Non-pigmented ciliary epithelial cell (primary cell): Measurements from ENCODE around the gene ACAD8.

Experiments
- DNase-seq: peaks from one replicate; pipeline ENCODE4 v3.0.0-alpha.2; 2010; ENCODE audit warnings: low read depth

Gene ACAD8

DNA sequence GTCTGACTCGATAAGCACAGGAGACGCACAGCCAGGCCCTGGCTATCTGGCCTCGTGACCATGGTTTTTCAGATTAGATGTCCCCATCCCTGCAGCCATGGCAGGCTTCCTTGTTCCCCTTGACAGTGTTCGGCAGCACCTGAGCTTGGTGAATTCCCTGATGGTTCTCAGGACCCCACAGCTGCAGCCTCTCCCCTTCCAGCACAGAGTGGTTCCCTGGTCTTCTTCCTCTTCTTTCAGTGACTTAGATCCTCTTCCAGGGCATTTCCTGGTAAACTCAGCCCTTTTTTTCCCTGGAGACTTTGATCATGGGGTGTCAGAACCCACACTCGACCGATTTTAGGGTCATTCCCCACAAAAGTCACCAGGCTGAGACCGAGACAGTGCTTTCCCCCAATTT is 37.3 kb downstream of the ACAD8 start:
- DNase-seq: no peak

DNA sequence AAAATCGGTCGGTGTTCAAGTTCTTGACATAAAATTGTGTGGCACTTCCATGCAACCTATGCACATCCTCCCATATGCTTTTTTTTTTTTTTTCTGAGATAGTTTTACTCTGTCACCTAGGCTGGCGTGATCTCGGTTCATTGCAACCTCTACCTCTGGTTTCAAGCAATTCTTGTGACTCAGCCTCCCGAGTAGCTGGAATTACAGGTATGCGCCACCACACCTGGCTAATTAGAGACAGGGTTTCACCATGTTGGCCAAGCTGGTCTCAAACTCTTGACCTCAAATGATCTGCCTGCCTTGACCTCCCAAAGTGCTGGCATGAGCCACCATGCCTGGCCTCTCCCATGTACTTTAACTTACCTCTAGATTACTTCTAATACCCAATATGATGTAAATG is 37.8 kb downstream of the ACAD8 start:
- no peak for DNase-seq

DNA sequence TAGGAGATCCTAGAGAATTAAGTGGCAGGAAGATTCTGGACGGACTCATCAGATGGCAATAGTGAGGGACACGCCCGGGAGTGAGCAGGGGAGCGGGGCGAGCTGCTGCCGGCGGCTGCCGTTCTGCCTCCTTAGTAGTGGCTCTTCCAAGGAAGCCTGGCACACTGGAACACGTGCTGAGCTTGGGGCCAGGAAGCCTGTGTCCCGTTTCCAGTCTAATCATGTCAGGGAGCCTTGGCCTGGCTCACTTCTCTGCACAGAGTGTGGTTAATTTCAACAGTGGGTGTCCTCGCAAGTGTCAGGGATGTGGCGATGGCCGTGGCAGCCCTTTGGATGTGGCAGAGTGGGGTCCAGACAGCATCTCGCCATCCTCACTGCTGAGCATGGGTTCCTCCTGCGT is 39.3 kb downstream of the ACAD8 start:
- no peak for DNase-seq

DNA sequence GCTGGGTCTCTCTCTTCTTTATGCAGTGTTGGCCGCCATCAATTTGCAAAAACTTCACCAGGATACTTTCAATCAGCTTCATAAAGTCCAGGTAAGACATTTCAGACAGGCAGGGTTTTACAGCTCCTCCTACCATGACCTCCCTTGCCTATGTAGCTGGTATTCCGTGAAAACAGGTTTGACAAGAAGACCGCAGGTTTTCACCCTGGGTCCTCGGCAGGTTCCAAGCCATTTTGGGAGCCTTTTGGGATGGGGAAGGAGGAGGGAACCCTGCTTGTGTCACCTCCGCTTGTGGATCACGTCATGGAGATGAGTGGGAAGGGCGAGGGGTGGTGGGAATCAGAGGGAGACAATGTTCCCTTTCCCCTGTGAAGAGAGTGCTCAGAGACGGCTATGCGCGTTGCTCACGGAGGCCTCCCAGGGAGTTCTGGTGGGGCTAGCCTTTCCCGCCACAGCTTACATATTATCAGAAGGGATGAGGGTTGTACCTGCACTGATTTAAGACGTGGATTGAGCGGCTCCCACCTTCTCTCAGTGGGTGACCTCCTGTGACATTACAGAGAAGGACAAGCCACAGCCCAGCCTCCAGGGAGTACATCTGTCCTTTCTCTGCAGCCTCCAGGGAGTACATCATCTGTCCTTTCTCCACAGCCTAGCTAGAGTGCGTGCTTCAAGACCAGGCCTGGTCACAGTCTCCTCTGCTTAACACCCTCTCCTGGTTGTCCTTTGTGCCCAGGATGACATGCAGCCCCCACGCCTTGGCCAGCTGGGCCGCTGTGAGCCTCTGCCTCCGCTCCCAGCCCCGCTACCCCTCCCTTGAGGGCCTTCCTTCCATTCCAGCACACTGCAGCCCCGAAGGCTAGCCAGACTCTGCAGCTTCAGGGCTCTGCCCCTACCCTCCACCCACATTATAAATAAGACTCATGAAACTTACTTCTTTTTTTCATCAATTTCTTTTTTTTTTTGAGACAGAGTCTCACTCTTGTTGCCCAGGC is 40.0 kb downstream of the ACAD8 start:
- no peak for DNase-seq

DNA sequence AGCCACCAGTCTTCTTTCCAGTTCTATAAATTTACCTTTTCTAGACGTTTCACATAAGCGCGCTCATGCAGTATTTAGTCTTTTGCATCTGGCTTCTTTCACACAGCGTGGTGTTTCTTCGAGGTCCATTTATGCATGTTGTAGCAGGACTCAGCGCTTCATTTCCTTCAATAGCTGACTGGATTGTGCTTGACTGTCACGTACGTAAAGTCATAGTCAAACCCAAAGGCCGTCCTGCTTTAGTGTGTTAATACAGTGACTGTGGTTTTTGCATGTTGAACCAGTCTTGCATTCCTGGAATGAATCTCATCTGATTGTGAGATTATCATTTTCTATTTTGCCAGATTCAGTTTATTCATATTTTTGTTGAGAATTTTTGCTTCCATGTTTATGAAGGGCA is 41.3 kb downstream of the ACAD8 start:
- no peak for DNase-seq

DNA sequence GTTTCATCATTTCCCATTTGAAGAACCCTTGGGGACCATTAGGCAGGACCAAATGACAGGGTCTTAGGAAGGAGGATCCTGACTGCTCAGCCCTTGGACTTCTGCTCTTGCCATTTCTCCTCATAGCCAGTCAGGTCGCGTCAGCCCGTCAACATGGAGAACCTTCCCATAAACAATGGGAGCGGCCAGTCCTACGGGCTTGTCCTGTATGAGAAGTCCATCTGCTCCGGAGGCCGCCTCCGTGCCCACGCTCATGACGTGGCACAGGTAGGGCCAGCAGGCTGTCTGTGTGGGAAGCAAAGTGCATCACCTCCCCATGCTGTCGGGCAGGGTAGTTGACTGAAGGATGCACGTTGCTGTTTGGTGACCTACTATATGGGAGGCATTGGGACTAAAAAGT is 58.9 kb downstream of the ACAD8 start:
- DNase-seq: no peak

DNA sequence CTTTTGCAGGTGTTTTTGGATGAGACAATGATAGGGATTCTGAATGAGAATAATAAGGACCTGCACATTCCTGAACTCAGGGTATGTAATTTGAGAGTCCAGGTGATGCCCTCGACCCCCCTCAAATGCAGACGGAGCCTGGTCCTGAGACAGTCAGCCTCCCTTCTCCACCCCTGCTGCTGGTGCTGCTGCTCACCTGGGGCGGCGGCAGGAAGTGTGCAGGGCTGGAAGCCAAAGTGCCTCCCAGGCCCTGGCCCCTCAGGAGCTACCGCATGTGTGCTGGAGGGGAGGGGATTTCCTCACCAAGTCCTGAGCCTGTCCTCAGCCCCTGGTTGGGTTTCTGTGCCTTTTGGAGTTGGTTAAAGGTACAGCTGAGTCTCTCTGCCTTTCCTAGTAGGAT is 59.4 kb downstream of the ACAD8 start:
- DNase-seq: no peak

DNA sequence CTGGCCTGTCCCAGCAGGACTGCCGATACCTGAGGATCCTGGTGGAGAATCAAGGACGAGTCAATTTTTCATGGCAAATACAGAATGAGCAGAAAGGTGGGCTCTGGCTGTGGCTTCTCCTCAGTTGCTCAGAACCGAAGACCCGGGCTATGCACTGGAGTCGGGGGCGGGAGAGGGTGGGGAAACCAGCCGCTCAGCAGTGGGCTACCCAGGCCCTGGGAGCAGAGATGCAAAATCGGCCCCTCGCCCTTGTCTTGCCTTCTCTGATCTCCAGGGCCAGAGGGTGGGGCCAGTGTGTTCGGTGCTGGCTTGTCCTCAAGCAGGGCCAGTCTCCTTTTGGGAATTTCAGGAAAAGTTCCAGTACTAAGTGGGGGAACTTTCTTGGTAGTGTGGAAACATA is 60.0 kb downstream of the ACAD8 start:
- DNase-seq: no peak

DNA sequence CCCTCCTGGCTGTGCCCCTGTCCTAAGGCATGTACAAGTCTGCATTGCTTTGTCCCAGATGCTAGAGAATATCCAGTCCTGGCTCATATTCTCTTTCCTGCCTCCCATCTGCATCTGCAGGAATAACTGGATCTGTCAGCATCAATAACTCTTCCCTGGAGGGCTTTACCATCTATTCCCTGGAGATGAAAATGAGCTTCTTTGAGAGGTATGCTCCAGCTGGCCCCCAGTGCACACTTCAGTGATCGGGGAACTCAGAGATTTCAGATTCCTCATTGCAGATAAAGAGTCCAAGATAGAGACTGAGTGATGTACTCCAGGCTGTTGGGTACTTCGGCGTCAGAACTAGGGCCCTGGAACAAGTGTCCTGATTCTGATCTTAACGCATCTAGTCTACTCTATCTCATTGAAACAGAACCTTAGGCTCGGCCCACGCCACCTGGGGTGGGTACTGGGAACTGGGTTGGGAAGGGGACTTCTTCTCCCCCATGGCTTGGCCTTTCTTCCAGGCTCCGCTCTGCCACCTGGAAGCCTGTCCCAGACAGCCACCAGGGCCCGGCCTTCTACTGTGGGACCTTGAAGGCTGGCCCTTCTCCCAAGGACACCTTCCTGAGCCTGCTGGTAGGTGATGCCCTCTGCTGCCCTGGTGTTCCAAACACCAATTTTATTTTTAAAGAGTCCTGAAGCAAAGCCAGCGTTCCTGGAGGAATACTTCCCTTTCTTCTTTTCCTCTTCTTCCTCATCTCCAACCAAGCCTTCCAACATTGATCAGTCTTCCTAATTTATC is 60.6 kb downstream of the ACAD8 start:
- DNase-seq: no peak
